HCT116 (cell line): ENCODE results near the gene ZXDC. TPM values are rescaled to one million over a fixed set of nuclear protein-coding genes. Genes with fewer than 3 reads are reported as not detected.

Experiments
- ATAC-seq: fragments of 200-7000 bp; cut with Tn5 transposase; 2 replicates; pipeline ENCODE4 v1.9.1; 2020; ENCODE audit warnings: mild to moderate bottlenecking, moderate library complexity
- BruUV-seq: library from RNA; stranded (reverse); fragments of 400-500 nt; replicated peaks from 2 replicates; lab custom pipeline; 2021; lab: Mats Ljungman, UMichigan
- CTCF ChIA-PET: fragments of 300-600 bp; sonication (Branson Sonifier 250); formaldehyde crosslinking; loops from one replicate; lab custom pipeline; 2021; ENCODE audit warnings: antibody characterized with exemption; lab: Charles Lee
- POLR2A ChIA-PET: fragments of 300-600, 350-600 bp; sonication (Branson Sonifier 250); formaldehyde crosslinking; loops from one replicate; lab custom pipeline; 2021; ENCODE audit warnings: antibody characterized with exemption; lab: Charles Lee
- RAD21 ChIA-PET, 2 experiments: fragments of 300-600 bp; sonication (Branson Sonifier 250); formaldehyde crosslinking; loops; one replicate each; lab custom pipeline; 2023; ENCODE audit warnings: low total read pairs in 2 of 2; ENCODE audit not compliant: uncharacterized antibody in 2 of 2, unreplicated experiment in 2 of 2, low non-redundant PET in 1 of 2; lab: Charles Lee
- DNase-seq: peaks from one replicate; pipeline ENCODE4 v3.0.0-alpha.2; 2010; ENCODE audit warnings: low read depth, low spot score
- H2AFZ ChIP-seq: fragments of 200-600 bp; shearing (Covaris generic), sonication (generic); 2 replicates; pipeline ENCODE4 v1.6.1; 2017; ENCODE audit warnings: low read depth, mixed run types, mixed read lengths, antibody characterized with exemption, low read length; ENCODE audit not compliant: poor library complexity, severe bottlenecking
- H3K27ac ChIP-seq: 2 replicates; pipeline ENCODE4 v1.5.1; 2012; ENCODE audit warnings: low read depth, low read length
- H3K27me3 ChIP-seq: fragments of 200-600 bp; sonication (generic); 2 replicates; pipeline ENCODE4 v1.6.1; 2016; ENCODE audit warnings: mixed run types, low read length, mixed read lengths; ENCODE audit not compliant: insufficient read depth
- H3K36me3 ChIP-seq, 2 experiments: fragments of 200-500 bp in 1 of 2; fragments of 200-600 bp in 1 of 2; sonication (Bioruptor generic) in 1 of 2; sonication (generic) in 1 of 2; 2 replicates each; pipeline versions ENCODE4 v1.5.1 to v1.6.1; 2014 to 2016; ENCODE audit warnings: low read length in 2 of 2, inconsistent platforms in 1 of 2, mixed read lengths in 1 of 2, mixed run types in 1 of 2; ENCODE audit not compliant: insufficient read depth in 2 of 2, control insufficient read depth in 1 of 2
- H3K4me1 ChIP-seq, 2 experiments: fragments of 200-600 bp in 1 of 2; sonication (generic) in 1 of 2; 2 replicates each; pipeline versions ENCODE4 v1.5.1 to v1.6.1; 2012 to 2017; ENCODE audit warnings: low read length in 2 of 2, inconsistent platforms in 1 of 2, mild to moderate bottlenecking in 1 of 2, mixed read lengths in 1 of 2, mixed run types in 1 of 2, moderate library complexity in 1 of 2; ENCODE audit not compliant: insufficient read depth in 2 of 2, control insufficient read depth in 1 of 2
- H3K4me2 ChIP-seq: fragments of 200-600 bp; sonication (generic); 2 replicates; pipeline ENCODE4 v1.6.1; 2017; ENCODE audit warnings: mixed run types, low read length, mixed read lengths
- H3K4me3 ChIP-seq, 2 experiments: fragments of 200-600 bp in 1 of 2; sonication (generic) in 1 of 2; replicated peaks in 1 of 2; 2 replicates each; pipeline ENCODE4 v1.5.1; 2011 to 2016; ENCODE audit warnings: low read length in 2 of 2, control low read depth in 1 of 2, low read depth in 1 of 2, mild to moderate bottlenecking in 1 of 2, mixed read lengths in 1 of 2, mixed run types in 1 of 2
- H3K79me2 ChIP-seq: fragments of 200-600 bp; sonication (generic); 2 replicates; pipeline ENCODE4 v1.6.1; 2017; ENCODE audit warnings: mild to moderate bottlenecking, mixed run types, low read length, moderate library complexity, mixed read lengths; ENCODE audit not compliant: insufficient read depth
- H3K9ac ChIP-seq: fragments of 200-600 bp; sonication (generic); 2 replicates; pipeline ENCODE4 v1.6.1; 2016; ENCODE audit warnings: low read length, mixed read lengths
- H3K9me2 ChIP-seq: fragments of 200-600 bp; sonication (generic), shearing (Covaris generic); 2 replicates; pipeline ENCODE4 v1.6.1; 2017; ENCODE audit warnings: mixed run types, mild to moderate bottlenecking, moderate library complexity; ENCODE audit not compliant: insufficient read depth
- H3K9me3 ChIP-seq, 2 experiments: fragments of 200-500 bp in 1 of 2; fragments of 200-600 bp in 1 of 2; sonication (Bioruptor generic) in 1 of 2; sonication (generic) in 1 of 2; 2 replicates each; pipeline ENCODE4 v1.6.1; 2014 to 2017; ENCODE audit warnings: low read length in 2 of 2, mixed read lengths in 2 of 2, inconsistent platforms in 1 of 2, low read depth in 1 of 2, mild to moderate bottlenecking in 1 of 2, mixed run types in 1 of 2, moderate library complexity in 1 of 2; ENCODE audit not compliant: control insufficient read depth in 1 of 2, insufficient read depth in 1 of 2
- H4K20me1 ChIP-seq: fragments of 200-600 bp; sonication (generic), shearing (Covaris generic); 2 replicates; pipeline ENCODE4 v1.6.1; 2017; ENCODE audit warnings: mixed run types, mild to moderate bottlenecking, moderate library complexity; ENCODE audit not compliant: insufficient read depth
- CBX3 ChIP-seq: IDR thresholded peaks from 2 replicates; pipeline ENCODE4 v1.6.1; 2012; ENCODE audit warnings: low read depth
- CEBPB ChIP-seq: IDR thresholded peaks from 2 replicates; pipeline ENCODE4 v1.6.1; 2012; ENCODE audit warnings: low read depth
- EGR1 ChIP-seq: IDR thresholded peaks from 2 replicates; pipeline ENCODE4 v1.6.1; 2012; ENCODE audit warnings: low read depth
- RAD21 ChIP-seq: IDR thresholded peaks from 2 replicates; pipeline ENCODE4 v1.6.1; 2012; ENCODE audit warnings: low read depth, mild to moderate bottlenecking
- SIN3A ChIP-seq: IDR thresholded peaks from 2 replicates; pipeline ENCODE4 v1.6.1; 2012; ENCODE audit warnings: low read depth
- SP1 ChIP-seq: IDR thresholded peaks from 2 replicates; pipeline ENCODE4 v1.6.1; 2012; ENCODE audit warnings: low read depth
- SRF ChIP-seq: IDR thresholded peaks from 2 replicates; pipeline ENCODE4 v1.6.1; 2012; ENCODE audit warnings: low read depth
- TCF7L2 ChIP-seq: IDR thresholded peaks from 2 replicates; pipeline ENCODE4 v1.7.0; 2011; ENCODE audit warnings: borderline replicate concordance, inconsistent platforms; ENCODE audit not compliant: insufficient read depth, insufficient read length; ENCODE audit errors: extremely low read depth
- YY1 ChIP-seq: IDR thresholded peaks from 2 replicates; pipeline ENCODE4 v1.6.1; 2011; ENCODE audit warnings: low read length, low read depth, moderate library complexity, mild to moderate bottlenecking; ENCODE audit not compliant: insufficient replicate concordance; ENCODE audit errors: extremely low read depth
- ZFX ChIP-seq: fragments of 450-650 bp; IDR thresholded peaks from 2 replicates; pipeline ENCODE4 v1.6.1; 2017
- ZNF274 ChIP-seq: fragments of 200-500 bp; sonication (Bioruptor generic); IDR thresholded peaks from 2 replicates; pipeline ENCODE4 v1.6.1; 2014; ENCODE audit warnings: mild to moderate bottlenecking, low read depth, low read length, inconsistent platforms
- intact Hi-C: fragments of 100-400 bp; cut with micrococcal nuclease; formaldehyde crosslinking; loops from 2 replicates; pipeline ENCODE4 v1.10.0; 2022
- total RNA-seq: library from RNA; stranded (reverse); gene quantifications from one replicate; pipeline ENCODE4 v1.2.1, GENCODE V29; 2021; ENCODE audit not compliant: unreplicated experiment
- TF ChIP-seq, protein P1 (sequence below), 3 experiments: fragments of 200-600 bp in 1 of 3; sonication (generic) in 1 of 3; IDR thresholded peaks in 2 of 3; conservative IDR thresholded peaks in 1 of 3; 2 replicates each; pipeline ENCODE4 v1.5.1; 2012 to 2017; ENCODE audit warnings: low read depth in 2 of 3, low read length in 2 of 3, antibody characterized with exemption in 1 of 3, borderline replicate concordance in 1 of 3, control low read depth in 1 of 3, mild to moderate bottlenecking in 1 of 3, mixed read lengths in 1 of 3, mixed run types in 1 of 3, moderate library complexity in 1 of 3; ENCODE audit not compliant: insufficient read depth in 1 of 3
- TF ChIP-seq, protein P2 (sequence below): IDR thresholded peaks from 2 replicates; pipeline ENCODE4 v1.6.1; 2012
- TF ChIP-seq, protein P3 (sequence below): IDR thresholded peaks from 2 replicates; pipeline ENCODE4 v1.6.1; 2012; ENCODE audit warnings: low read depth

Gene ZXDC
- total RNA-seq, 1 experiment from 2014 or later: 29.9 TPM

DNA sequence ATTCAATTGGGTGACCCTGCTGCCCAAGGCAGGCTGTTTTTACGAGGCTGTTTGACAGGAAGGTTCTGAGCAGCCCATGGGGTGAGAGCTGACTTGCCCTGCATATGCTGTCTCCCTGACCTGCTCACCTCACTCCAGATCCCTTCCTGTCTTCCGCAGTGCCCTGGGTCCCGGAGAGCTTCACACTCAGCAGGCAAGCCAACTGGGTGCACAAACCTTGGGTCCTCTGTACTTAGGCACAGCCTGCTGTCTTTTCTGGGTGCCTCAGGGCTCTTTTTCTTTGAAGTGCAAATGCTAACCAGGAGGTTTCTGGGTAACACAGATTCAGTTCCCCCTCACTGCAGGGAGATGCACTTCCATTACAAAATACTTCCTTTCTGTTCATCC, 32.8 kb downstream of the ZXDC start:
- TF ChIP-seq CEBPB (no peak), RAD21 (no peak), YY1 (no peak), ZNF274 (no peak), SP1 (no peak)
- TF ChIP-seq, protein P1, sequence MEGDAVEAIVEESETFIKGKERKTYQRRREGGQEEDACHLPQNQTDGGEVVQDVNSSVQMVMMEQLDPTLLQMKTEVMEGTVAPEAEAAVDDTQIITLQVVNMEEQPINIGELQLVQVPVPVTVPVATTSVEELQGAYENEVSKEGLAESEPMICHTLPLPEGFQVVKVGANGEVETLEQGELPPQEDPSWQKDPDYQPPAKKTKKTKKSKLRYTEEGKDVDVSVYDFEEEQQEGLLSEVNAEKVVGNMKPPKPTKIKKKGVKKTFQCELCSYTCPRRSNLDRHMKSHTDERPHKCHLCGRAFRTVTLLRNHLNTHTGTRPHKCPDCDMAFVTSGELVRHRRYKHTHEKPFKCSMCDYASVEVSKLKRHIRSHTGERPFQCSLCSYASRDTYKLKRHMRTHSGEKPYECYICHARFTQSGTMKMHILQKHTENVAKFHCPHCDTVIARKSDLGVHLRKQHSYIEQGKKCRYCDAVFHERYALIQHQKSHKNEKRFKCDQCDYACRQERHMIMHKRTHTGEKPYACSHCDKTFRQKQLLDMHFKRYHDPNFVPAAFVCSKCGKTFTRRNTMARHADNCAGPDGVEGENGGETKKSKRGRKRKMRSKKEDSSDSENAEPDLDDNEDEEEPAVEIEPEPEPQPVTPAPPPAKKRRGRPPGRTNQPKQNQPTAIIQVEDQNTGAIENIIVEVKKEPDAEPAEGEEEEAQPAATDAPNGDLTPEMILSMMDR (IDR thresholded peaks at IDR 0.05 in 2 of 3, conservative IDR thresholded peaks at IDR 0.05 in 1 of 3; ENCODE audit: borderline replicate concordance in 1 of 3, insufficient read depth in 1 of 3, low read depth in 2 of 3, low read length in 2 of 3): no peak
- ATAC-seq (no peak), DNase-seq (no peak)
- Histone ChIP-seq H3K9ac (no peak overlapping the region), H3K9me2 (no peaks in the 10 kb centered on the region), H3K27me3 (no peaks in the 10 kb centered on the region), H3K4me3 (no peak overlapping the region), H2AFZ (no peak overlapping the region), H3K79me2 (no peaks in the 10 kb centered on the region), H3K27ac (no peak overlapping the region), H3K36me3 (peaks cover 0 to 6% of the 10 kb centered on the region in 2 experiments; a peak in 2 of 4 replicates), H3K4me1 (no peaks in the 10 kb centered on the region), H3K4me2 (no peak overlapping the region), H3K9me3 (no peaks in the 10 kb centered on the region), H4K20me1 (no peaks in the 10 kb centered on the region)
- ChIA-PET RAD21 (no interaction called here), POLR2A (no interaction called here), CTCF (no interaction called here)
- BruUV-seq: no TSS peak
- intact Hi-C loops: no loop called here

DNA sequence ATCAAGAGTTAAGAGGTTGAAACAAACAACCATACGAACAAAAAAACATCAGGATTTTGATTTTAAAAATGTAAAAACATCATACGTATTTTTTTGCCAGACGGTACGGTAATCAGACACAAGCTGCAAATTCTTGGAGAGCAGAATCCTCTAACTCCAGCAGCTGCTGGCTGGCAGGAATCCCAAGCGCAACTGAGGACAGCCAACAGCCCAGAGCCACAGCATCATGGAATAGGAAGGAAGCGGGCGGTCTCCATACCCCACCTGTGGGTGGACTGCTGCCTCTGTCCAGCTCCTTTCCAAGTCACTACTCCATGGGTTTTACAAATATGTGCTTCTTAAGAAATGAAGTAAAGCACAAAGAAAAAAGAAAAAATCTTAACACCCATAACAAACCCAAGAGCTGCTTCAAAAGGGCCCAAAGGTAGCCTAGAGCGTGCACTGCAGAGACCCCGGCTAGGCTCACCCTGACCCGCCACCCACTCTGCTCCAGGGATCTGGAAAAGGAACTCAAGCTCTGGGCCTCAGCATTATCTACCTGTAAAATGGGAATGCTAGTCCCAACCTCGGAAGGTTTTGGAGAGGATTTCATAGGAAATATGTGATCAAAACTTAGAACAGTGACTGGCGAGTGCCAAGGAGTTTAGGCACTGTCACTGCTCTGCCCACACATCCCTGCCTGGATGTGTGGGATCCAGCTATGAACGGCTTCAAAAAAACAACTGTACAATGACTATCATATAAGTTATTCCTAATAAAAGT, 33.4 kb downstream of the ZXDC start:
- ATAC-seq (no peak), DNase-seq (no peak)
- ChIA-PET CTCF (no interaction called here), RAD21 (no interaction called here), POLR2A (no interaction called here)
- Histone ChIP-seq H3K9me2 (no peaks in the 10 kb centered on the region), H3K9ac (no peak overlapping the region), H3K9me3 (no peaks in the 10 kb centered on the region), H3K27ac (no peak overlapping the region), H3K27me3 (no peaks in the 10 kb centered on the region), H3K36me3 (peaks cover 0 to 7% of the 10 kb centered on the region in 2 experiments; a peak in 2 of 4 replicates), H3K4me2 (no peak overlapping the region), H4K20me1 (no peaks in the 10 kb centered on the region), H3K79me2 (no peaks in the 10 kb centered on the region), H3K4me1 (no peaks in the 10 kb centered on the region), H3K4me3 (no peak overlapping the region), H2AFZ (no peak overlapping the region)
- intact Hi-C loops: no loop called here
- no TSS peak for BruUV-seq
- TF ChIP-seq EGR1: no peak
- TF ChIP-seq TCF7L2: no peak
- TF ChIP-seq, protein P2, sequence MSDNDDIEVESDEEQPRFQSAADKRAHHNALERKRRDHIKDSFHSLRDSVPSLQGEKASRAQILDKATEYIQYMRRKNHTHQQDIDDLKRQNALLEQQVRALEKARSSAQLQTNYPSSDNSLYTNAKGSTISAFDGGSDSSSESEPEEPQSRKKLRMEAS: no peak
- TF ChIP-seq, protein P3, sequence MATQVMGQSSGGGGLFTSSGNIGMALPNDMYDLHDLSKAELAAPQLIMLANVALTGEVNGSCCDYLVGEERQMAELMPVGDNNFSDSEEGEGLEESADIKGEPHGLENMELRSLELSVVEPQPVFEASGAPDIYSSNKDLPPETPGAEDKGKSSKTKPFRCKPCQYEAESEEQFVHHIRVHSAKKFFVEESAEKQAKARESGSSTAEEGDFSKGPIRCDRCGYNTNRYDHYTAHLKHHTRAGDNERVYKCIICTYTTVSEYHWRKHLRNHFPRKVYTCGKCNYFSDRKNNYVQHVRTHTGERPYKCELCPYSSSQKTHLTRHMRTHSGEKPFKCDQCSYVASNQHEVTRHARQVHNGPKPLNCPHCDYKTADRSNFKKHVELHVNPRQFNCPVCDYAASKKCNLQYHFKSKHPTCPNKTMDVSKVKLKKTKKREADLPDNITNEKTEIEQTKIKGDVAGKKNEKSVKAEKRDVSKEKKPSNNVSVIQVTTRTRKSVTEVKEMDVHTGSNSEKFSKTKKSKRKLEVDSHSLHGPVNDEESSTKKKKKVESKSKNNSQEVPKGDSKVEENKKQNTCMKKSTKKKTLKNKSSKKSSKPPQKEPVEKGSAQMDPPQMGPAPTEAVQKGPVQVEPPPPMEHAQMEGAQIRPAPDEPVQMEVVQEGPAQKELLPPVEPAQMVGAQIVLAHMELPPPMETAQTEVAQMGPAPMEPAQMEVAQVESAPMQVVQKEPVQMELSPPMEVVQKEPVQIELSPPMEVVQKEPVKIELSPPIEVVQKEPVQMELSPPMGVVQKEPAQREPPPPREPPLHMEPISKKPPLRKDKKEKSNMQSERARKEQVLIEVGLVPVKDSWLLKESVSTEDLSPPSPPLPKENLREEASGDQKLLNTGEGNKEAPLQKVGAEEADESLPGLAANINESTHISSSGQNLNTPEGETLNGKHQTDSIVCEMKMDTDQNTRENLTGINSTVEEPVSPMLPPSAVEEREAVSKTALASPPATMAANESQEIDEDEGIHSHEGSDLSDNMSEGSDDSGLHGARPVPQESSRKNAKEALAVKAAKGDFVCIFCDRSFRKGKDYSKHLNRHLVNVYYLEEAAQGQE: no peak
- TF ChIP-seq YY1: no peak
- TF ChIP-seq ZFX: no peak
- TF ChIP-seq SIN3A: no peak
- no peak for TF ChIP-seq ZNF274
- TF ChIP-seq CBX3: no peak
- TF ChIP-seq SRF: no peak
- no peak for TF ChIP-seq SP1
- TF ChIP-seq CEBPB: no peak
